ENCODE measurements around the gene EFCAB10. TPM values are rescaled to one million over a fixed set of nuclear protein-coding genes. Genes with fewer than 3 reads are reported as not detected.

Gene EFCAB10
- total RNA-seq, 2 donors from 2014 or later: not detected

- H3K36me3 ChIP-seq: no peaks in the 10 kb centered on the region
- TF ChIP-seq, protein P1, sequence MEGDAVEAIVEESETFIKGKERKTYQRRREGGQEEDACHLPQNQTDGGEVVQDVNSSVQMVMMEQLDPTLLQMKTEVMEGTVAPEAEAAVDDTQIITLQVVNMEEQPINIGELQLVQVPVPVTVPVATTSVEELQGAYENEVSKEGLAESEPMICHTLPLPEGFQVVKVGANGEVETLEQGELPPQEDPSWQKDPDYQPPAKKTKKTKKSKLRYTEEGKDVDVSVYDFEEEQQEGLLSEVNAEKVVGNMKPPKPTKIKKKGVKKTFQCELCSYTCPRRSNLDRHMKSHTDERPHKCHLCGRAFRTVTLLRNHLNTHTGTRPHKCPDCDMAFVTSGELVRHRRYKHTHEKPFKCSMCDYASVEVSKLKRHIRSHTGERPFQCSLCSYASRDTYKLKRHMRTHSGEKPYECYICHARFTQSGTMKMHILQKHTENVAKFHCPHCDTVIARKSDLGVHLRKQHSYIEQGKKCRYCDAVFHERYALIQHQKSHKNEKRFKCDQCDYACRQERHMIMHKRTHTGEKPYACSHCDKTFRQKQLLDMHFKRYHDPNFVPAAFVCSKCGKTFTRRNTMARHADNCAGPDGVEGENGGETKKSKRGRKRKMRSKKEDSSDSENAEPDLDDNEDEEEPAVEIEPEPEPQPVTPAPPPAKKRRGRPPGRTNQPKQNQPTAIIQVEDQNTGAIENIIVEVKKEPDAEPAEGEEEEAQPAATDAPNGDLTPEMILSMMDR (IDR thresholded peaks at IDR 0.05): no peak
- no peak overlapping the region for H3K4me3 ChIP-seq
- no peak overlapping the region for H3K27ac ChIP-seq
- H3K4me1 ChIP-seq: peaks cover 0 to 7% of the 10 kb centered on the region in 2 donors
- DNase-seq (ENCODE audit: low spot score): no peak
- H3K27me3 ChIP-seq: no peaks in the 10 kb centered on the region
- H3K9me3 ChIP-seq: peaks cover 0 to 4% of the 10 kb centered on the region in 2 donors
Measured at GRCh38 chr7:105583061-105583460, 1.8 kb upstream of the EFCAB10 start.

GRCh38 chr7:105580022-105580740, 1.1 kb downstream of the EFCAB10 start:
- peaks cover 0 to 7% of the 10 kb centered on the region in 2 donors for H3K4me1 ChIP-seq
- no peak for DNase-seq (ENCODE audit: low spot score)
- H3K36me3 ChIP-seq: no peaks in the 10 kb centered on the region
- TF ChIP-seq, protein P1 (IDR thresholded peaks at IDR 0.05): no peak
- no peak overlapping the region for H3K4me3 ChIP-seq
- H3K27ac ChIP-seq: no peak overlapping the region
- no peaks in the 10 kb centered on the region for H3K27me3 ChIP-seq
- H3K9me3 ChIP-seq: peaks cover 0 to 4% of the 10 kb centered on the region in 2 donors

DNA sequence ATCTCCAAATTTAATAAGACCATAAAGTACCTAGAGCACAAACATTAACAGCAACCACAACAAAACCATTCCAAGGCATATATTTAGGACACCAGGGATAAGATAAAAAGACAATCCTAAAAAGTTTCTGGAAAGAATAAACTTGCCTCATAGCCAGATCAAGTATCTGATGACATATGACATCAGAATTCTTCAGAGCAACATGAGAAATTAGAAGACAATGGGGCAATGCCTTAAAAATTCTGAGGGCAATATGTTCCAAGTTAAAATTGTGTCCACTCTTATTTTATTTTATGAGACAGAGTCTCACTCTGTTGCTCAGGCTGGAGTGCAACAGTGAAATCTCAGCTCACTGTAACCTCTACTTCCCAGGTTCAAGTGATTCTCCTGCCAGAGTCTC, 2.8 kb downstream of the EFCAB10 start:
- Histone ChIP-seq H3K9me3 (peaks cover 0 to 2% of the 10 kb centered on the region in 2 donors), H3K27me3 (no peaks in the 10 kb centered on the region), H3K4me3 (no peak overlapping the region), H3K36me3 (no peaks in the 10 kb centered on the region), H3K4me1 (peaks cover 0 to 7% of the 10 kb centered on the region in 2 donors), H3K27ac (no peak overlapping the region)
- TF ChIP-seq, protein P1 (IDR thresholded peaks at IDR 0.05): no peak
- DNase-seq (ENCODE audit: low spot score): no peak

DNA sequence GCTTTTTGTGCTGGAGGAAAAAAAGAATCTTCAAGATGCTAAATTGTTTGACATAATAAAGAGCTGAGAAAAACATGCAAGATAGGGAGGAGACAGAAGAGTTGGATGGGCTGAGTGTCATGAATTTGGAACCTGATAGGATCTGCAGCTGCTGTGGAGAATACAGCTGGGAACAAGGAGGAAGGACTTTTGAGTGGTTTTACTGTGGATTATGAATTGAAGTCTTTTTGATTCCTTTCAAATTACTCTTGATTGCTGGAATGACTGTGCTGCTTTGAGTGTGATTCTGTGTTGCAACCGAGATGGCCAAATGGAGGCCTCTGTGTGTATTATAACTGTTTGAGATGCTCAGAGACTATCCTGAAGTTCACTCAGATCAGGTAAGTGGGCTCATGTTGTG, 4.0 kb downstream of the EFCAB10 start:
- Histone ChIP-seq H3K36me3 (no peaks in the 10 kb centered on the region), H3K4me1 (peaks cover 0 to 7% of the 10 kb centered on the region in 2 donors), H3K27ac (no peak overlapping the region), H3K9me3 (no peaks in the 10 kb centered on the region), H3K4me3 (no peak overlapping the region), H3K27me3 (no peaks in the 10 kb centered on the region)
- TF ChIP-seq, protein P1 (IDR thresholded peaks at IDR 0.05): no peak
- DNase-seq (ENCODE audit: low spot score): no peak

DNA sequence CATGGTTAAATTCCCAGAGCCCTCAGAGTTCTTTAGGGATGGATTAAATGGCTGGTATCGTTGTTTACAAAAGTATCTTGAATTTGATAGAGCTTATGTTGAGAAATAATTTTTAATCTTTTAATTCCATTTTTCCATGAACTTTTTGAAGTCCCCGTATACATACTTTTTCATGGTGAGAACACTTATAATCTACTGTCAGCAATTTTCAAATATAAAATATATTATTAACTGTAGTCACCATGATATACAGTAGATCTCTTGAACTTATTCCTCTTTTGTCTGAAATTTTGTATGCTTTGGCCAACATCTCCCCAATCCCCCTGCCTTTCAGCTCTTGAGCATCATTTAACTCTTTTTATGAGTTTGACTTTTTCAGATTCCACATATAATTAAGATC, 9.4 kb downstream of the EFCAB10 start:
- H3K27ac ChIP-seq: no peak overlapping the region
- no peak overlapping the region for H3K4me3 ChIP-seq
- H3K9me3 ChIP-seq: no peaks in the 10 kb centered on the region
- no peak for DNase-seq (ENCODE audit: low spot score)
- TF ChIP-seq, protein P1 (IDR thresholded peaks at IDR 0.05): no peak
- peaks cover 10% of the 10 kb centered on the region for H3K36me3 ChIP-seq
- no peaks in the 10 kb centered on the region for H3K4me1 ChIP-seq
- no peaks in the 10 kb centered on the region for H3K27me3 ChIP-seq

DNA sequence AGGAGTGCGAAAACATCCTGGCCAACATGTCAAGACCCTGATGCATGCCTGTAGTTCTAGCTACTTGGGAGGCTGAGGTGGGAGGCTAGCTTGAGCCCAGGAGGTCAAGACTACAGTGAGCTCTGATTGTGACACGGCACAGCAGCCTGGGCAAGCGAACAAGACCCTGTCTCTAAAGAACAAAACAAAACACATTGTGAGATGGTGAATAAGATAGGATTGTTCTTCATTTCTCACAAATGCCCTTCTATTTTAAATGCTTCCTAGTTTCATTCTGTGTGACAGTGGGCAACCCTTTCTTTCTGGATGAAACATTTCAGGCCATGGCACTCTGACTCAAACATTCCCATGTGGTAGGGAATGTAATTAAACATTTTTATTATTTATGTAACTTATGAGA, 13.5 kb downstream of the EFCAB10 start:
- no peak overlapping the region for H3K4me3 ChIP-seq
- H3K36me3 ChIP-seq: peaks cover 47% of the 10 kb centered on the region
- H3K27ac ChIP-seq: no peak overlapping the region
- TF ChIP-seq, protein P1 (IDR thresholded peaks at IDR 0.05): no peak
- no peaks in the 10 kb centered on the region for H3K9me3 ChIP-seq
- H3K27me3 ChIP-seq: no peaks in the 10 kb centered on the region
- DNase-seq (ENCODE audit: low spot score): no peak
- H3K4me1 ChIP-seq: no peaks in the 10 kb centered on the region
